HL-60 (cell line): ENCODE measurements around the gene SUPT16H.

Experiments used
- DNase-seq, 2 experiments: peaks; one replicate each; pipeline ENCODE4 v3.0.0-alpha.2; 2010 to 2020; ENCODE audit warnings: low read depth in 1 of 2, low spot score in 1 of 2
- H3K27ac ChIP-seq: fragments of 250-450 bp; sonication (Bioruptor Pico); replicated peaks from 2 replicates; pipeline ENCODE4 v1.5.1; 2020; ENCODE audit warnings: mild to moderate bottlenecking, moderate library complexity
- H3K27me3 ChIP-seq: fragments of 250-450 bp; sonication (Bioruptor Pico); 2 replicates; pipeline ENCODE4 v1.5.1; 2021; ENCODE audit warnings: mild to moderate bottlenecking, moderate library complexity; ENCODE audit not compliant: insufficient read depth, poor library complexity, severe bottlenecking
- H3K4me3 ChIP-seq: replicated peaks from 2 replicates; pipeline ENCODE4 v1.5.1; 2011; ENCODE audit warnings: mild to moderate bottlenecking, control low read depth, low read length; ENCODE audit not compliant: insufficient read depth
- GABPA ChIP-seq: IDR thresholded peaks from 2 replicates; pipeline ENCODE4 v1.6.1; 2012; ENCODE audit warnings: low read depth
- POLR2AphosphoS5 ChIP-seq: IDR thresholded peaks from 2 replicates; pipeline ENCODE4 v1.6.1; 2012; ENCODE audit warnings: low read depth
- REST ChIP-seq: IDR thresholded peaks from 2 replicates; pipeline ENCODE4 v1.6.1; 2012; ENCODE audit warnings: low read depth; ENCODE audit not compliant: insufficient replicate concordance
- SPI1 ChIP-seq: IDR thresholded peaks from 2 replicates; pipeline ENCODE4 v1.6.1; 2012; ENCODE audit warnings: low read depth, mild to moderate bottlenecking, borderline replicate concordance
- TF ChIP-seq, protein P1 (sequence below): IDR thresholded peaks from one replicate; pipeline ENCODE4 v1.5.1; 2011; ENCODE audit warnings: low read length, control low read depth, inconsistent platforms; ENCODE audit not compliant: insufficient read depth

The SUPT16H gene

DNA sequence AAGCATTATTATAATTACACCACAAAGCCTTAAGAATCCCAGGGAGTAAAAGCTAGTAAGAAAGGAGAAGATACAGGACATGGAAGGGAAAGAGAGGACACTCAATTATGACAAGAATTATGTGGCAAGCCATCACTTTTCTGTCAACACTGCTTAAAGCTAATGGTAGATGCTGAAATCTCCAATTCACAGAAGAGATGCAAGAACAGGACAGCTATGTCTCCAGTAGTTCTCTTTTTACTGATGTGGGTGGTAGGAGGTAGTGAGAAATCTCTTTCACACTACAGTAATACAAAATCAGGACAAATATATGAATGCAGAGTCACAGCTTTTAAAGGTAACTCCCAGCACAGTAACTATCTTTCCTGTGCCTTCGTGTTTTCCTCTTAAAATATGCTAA is 42.9 kb upstream of the SUPT16H start:
- no peak for TF ChIP-seq SPI1
- no peaks in the 10 kb centered on the region for H3K27me3 ChIP-seq
- DNase-seq, result no peak
- no peak overlapping the region for H3K27ac ChIP-seq
- no peak overlapping the region for H3K4me3 ChIP-seq

DNA sequence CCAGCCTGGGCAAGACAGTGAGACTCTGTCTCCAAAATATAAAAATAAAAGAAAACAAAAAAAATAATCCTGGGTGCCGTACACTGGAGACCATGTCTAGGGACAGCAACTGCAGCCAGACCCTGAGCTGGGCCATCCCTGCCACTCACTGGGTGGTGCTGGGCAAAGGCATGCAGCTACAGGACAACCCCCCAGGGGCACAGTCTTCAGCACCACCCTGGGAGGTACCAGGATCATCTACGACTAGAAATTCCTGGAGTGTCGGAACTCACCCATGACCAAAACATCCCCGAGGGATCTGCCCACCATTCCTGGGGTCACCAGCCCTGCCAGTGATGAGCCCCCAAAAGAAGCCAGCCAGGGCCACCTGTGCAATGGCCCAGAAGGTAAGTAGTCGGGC is 35.7 kb upstream of the SUPT16H start:
- H3K4me3 ChIP-seq, result no peak overlapping the region
- no peaks in the 10 kb centered on the region for H3K27me3 ChIP-seq
- DNase-seq, result no peak
- TF ChIP-seq SPI1 (no peak), GABPA (no peak), REST (no peak), POLR2AphosphoS5 (no peak)
- TF ChIP-seq, protein P1, sequence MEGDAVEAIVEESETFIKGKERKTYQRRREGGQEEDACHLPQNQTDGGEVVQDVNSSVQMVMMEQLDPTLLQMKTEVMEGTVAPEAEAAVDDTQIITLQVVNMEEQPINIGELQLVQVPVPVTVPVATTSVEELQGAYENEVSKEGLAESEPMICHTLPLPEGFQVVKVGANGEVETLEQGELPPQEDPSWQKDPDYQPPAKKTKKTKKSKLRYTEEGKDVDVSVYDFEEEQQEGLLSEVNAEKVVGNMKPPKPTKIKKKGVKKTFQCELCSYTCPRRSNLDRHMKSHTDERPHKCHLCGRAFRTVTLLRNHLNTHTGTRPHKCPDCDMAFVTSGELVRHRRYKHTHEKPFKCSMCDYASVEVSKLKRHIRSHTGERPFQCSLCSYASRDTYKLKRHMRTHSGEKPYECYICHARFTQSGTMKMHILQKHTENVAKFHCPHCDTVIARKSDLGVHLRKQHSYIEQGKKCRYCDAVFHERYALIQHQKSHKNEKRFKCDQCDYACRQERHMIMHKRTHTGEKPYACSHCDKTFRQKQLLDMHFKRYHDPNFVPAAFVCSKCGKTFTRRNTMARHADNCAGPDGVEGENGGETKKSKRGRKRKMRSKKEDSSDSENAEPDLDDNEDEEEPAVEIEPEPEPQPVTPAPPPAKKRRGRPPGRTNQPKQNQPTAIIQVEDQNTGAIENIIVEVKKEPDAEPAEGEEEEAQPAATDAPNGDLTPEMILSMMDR, result no peak
- H3K27ac ChIP-seq, result no peak overlapping the region

GRCh38 chr14:21415329-21415728 is 31.5 kb upstream of the SUPT16H start:
- no peak for DNase-seq
- Histone ChIP-seq H3K27ac (no peak overlapping the region), H3K27me3 (no peaks in the 10 kb centered on the region), H3K4me3 (no peak overlapping the region)
- TF ChIP-seq GABPA, result no peak
- no peak for TF ChIP-seq SPI1
- TF ChIP-seq POLR2AphosphoS5, result no peak
- TF ChIP-seq REST, result no peak
- TF ChIP-seq, protein P1, result no peak

GRCh38 chr14:21414137-21414631 is 30.4 kb upstream of the SUPT16H start:
- TF ChIP-seq POLR2AphosphoS5, result no peak
- Histone ChIP-seq H3K27ac (no peak overlapping the region), H3K4me3 (no peak overlapping the region), H3K27me3 (no peaks in the 10 kb centered on the region)
- no peak for DNase-seq

DNA sequence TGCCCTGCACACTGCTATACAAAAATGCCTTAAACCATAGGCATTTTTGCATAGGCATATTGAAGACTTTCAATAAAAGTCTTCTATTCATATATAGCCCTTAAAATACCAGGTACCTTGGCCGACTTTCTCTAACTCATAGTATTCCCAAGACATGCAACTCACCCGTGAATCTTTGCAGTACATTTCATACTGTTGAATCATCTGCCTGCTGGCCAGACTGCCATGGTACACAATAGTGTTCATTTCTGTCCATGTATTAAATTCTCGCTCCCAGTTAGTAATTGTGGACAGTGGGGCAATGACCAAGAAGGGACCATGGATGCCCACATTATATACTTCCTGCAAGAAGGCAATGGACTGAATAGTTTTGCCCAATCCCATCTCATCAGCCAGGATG is 24.3 kb upstream of the SUPT16H start:
- Histone ChIP-seq H3K4me3 (no peak overlapping the region), H3K27me3 (no peaks in the 10 kb centered on the region), H3K27ac (no peak overlapping the region)
- DNase-seq, result no peak
- no peak for TF ChIP-seq REST
- TF ChIP-seq SPI1, result no peak
- TF ChIP-seq GABPA, result no peak
- TF ChIP-seq, protein P1, result no peak
- TF ChIP-seq POLR2AphosphoS5, result no peak
